ENCODE data around the gene MED8. TPM values are rescaled to one million over a fixed set of nuclear protein-coding genes. Genes with fewer than 3 reads are reported as not detected.

The MED8 gene
- total RNA-seq, 1 donor from 2014 or later, result 19.5 TPM

DNA sequence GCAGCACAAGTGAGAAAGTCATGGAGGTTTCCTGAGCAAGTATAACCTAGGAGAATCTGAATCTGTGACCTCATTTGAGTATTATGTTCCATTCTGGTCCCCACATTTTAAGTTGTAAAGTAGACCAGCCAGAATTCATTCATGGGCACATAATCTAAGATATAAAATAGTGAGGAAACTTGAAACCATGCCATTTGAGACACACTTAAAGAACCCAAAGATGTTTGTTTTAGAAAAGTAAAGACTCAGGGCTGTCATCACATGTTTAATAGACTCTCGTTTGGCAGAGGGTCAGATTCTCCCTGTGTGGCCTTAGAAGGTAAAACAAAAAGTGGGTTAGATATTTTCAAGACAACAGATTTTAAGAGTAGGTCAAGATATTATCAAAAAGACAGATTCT is 6.5 kb upstream of the MED8 start:
- Mint-ChIP-seq H3K4me3 (ENCODE audit: unreplicated experiment) (no peak overlapping the region), H3K27ac (ENCODE audit: unreplicated experiment) (no peak overlapping the region), H3K27me3 (ENCODE audit: unreplicated experiment) (no peaks in the 10 kb centered on the region), H3K9me3 (ENCODE audit: unreplicated experiment) (no peaks in the 10 kb centered on the region), H3K4me1 (ENCODE audit: unreplicated experiment) (no peaks in the 10 kb centered on the region), H3K36me3 (ENCODE audit: low read depth, unreplicated experiment) (peaks cover 4% of the 10 kb centered on the region)
- no peak for TF ChIP-seq CTCF (IDR thresholded peaks at IDR 0.05; ENCODE audit: unreplicated experiment)
- no peak for DNase-seq (ENCODE audit: low spot score)

- H3K27me3 Mint-ChIP-seq (ENCODE audit: unreplicated experiment), result no peaks in the 10 kb centered on the region
Measured at GRCh38 chr1:43395523-43395922, 5.9 kb upstream of the MED8 start.

GRCh38 chr1:43392702-43393101 is 3.1 kb upstream of the MED8 start:
- Mint-ChIP-seq H3K4me1 (ENCODE audit: unreplicated experiment) (peaks cover 18% of the 10 kb centered on the region), H3K27me3 (ENCODE audit: unreplicated experiment) (peaks cover 4% of the 10 kb centered on the region), H3K9me3 (ENCODE audit: unreplicated experiment) (no peaks in the 10 kb centered on the region), H3K36me3 (ENCODE audit: low read depth, unreplicated experiment) (peaks cover under 1% of the 10 kb centered on the region), H3K27ac (ENCODE audit: unreplicated experiment) (no peak overlapping the region), H3K4me3 (ENCODE audit: unreplicated experiment) (no peak overlapping the region)
- no peak for TF ChIP-seq CTCF (IDR thresholded peaks at IDR 0.05; ENCODE audit: unreplicated experiment)
- DNase-seq (ENCODE audit: low spot score), result no peak

More at GRCh38 chr1:43395523-43395922, 5.9 kb upstream of the MED8 start:
- Mint-ChIP-seq H3K4me1 (ENCODE audit: unreplicated experiment) (peaks cover 2% of the 10 kb centered on the region), H3K36me3 (ENCODE audit: low read depth, unreplicated experiment) (peaks cover 4% of the 10 kb centered on the region), H3K4me3 (ENCODE audit: unreplicated experiment) (no peak overlapping the region), H3K9me3 (ENCODE audit: unreplicated experiment) (no peaks in the 10 kb centered on the region), H3K27ac (ENCODE audit: unreplicated experiment) (no peak overlapping the region)
- no peak for DNase-seq (ENCODE audit: low spot score)
- no peak for TF ChIP-seq CTCF (IDR thresholded peaks at IDR 0.05; ENCODE audit: unreplicated experiment)

GRCh38 chr1:43388613-43389012 is 987 bp downstream of the MED8 start:
- Mint-ChIP-seq H3K9me3 (ENCODE audit: unreplicated experiment) (no peaks in the 10 kb centered on the region), H3K27ac (ENCODE audit: unreplicated experiment) (no peak overlapping the region), H3K4me1 (ENCODE audit: unreplicated experiment) (peaks cover 18% of the 10 kb centered on the region), H3K36me3 (ENCODE audit: low read depth, unreplicated experiment) (peaks cover 17% of the 10 kb centered on the region), H3K27me3 (ENCODE audit: unreplicated experiment) (peaks cover 4% of the 10 kb centered on the region), H3K4me3 (ENCODE audit: unreplicated experiment) (peak overlapping the region; percentile 100)
- TF ChIP-seq CTCF (IDR thresholded peaks at IDR 0.05; ENCODE audit: unreplicated experiment), result no peak
- no peak for DNase-seq (ENCODE audit: low spot score)

DNA sequence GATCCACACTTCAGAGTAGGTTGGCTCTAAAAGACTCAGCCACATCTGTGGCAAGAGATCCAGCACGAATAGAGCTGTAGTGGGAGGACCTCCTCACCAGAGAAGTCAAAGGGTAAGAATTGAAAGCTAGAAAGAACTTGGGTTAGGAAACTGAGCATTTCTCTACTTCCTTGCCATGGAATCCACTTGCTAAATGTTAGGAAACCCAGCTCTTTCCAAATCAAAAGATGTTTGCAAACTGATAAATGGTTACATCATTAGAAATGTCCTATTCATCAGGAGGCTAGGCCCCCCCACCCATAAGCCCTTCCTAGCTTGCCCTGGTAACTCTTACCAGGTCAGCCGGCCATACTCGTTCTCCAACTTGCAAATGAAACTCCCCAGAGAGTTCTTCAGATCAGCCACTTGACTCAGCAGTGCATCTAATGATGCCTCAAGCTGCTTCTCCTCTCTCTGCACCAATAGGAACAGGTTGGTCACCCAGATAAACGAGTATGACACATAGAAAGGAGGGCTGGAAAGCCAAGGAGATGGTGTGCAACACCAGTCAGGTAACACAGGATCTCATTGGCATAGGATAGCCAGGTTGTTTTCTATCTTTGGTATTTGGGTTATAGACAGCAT is 1.5 kb downstream of the MED8 start:
- no peak overlapping the region for H3K27ac Mint-ChIP-seq (ENCODE audit: unreplicated experiment)
- H3K36me3 Mint-ChIP-seq (ENCODE audit: low read depth, unreplicated experiment), result peaks cover 20% of the 10 kb centered on the region
- no peaks in the 10 kb centered on the region for H3K9me3 Mint-ChIP-seq (ENCODE audit: unreplicated experiment)
- H3K4me1 Mint-ChIP-seq (ENCODE audit: unreplicated experiment), result peaks cover 18% of the 10 kb centered on the region
- peaks cover 4% of the 10 kb centered on the region for H3K27me3 Mint-ChIP-seq (ENCODE audit: unreplicated experiment)
- no peak for TF ChIP-seq CTCF (IDR thresholded peaks at IDR 0.05; ENCODE audit: unreplicated experiment)
- no peak for DNase-seq (ENCODE audit: low spot score)
- peak overlapping the region; percentile 100 for H3K4me3 Mint-ChIP-seq (ENCODE audit: unreplicated experiment)

Data from endothelial cell (in vitro differentiated cells).